Heart left ventricle (tissue), 13 donors: ENCODE data around the gene OR13D1.

Experiments used
- CTCF ChIP-seq, 12 donors: fragments of 200-600 bp; sonication (generic) in 4 of 12; IDR thresholded peaks; one replicate each; pipeline versions ENCODE4 v1.5.0 to v1.8.0; 2018 to 2022; ENCODE audit warnings: antibody characterized with exemption in 12 of 12, mild to moderate bottlenecking in 5 of 12
- POLR2A ChIP-seq, 2 donors: fragments of 450-650 bp; IDR thresholded peaks; one replicate each; pipeline ENCODE4 v1.6.1; 2017; ENCODE audit warnings: antibody characterized with exemption in 2 of 2, mild to moderate bottlenecking in 2 of 2, moderate library complexity in 2 of 2
- donor health status: ischemic (EF 13 %, LVEDD 7.1; RV severe dilation, severe dysfunction).
- donor health status: DM: no; HTN: yes; CAD: no.
- donor health status: DM: no; HTN: no; CAD: no.
- donor health status: ischemic (EF 25% LVEDD 6.9; RV normal size, moderate dysfunction).
- donor health status: ischemic (EF 25% LVEDD 5.7; RV mildly dilated, moderate dysfunction).
- donor health status: ischemic (EF 35%, LVEDD 5.7; RV mildly dilated, moderate dysfunction).
- donor health status: nonischemic (EF 11% LVEDD 7.7; RV severe dilation, severe dysfunction).
- donor health status: DM: yes; HTN: yes; CAD: no.
- donor health status: PGD.
- donor health status: ischemic (EF 29% LVEDD 5.4; RV normal size, mild dysfunction).
- donor health status: nonischemic (EF 23%, LVEDD 6.1; RV moderate dilation, normal function).

GRCh38 chr9:104743376-104743985 lies 49.2 kb downstream of the OR13D1 start:
- TF ChIP-seq CTCF (IDR thresholded peaks at IDR 0.05) (peak; percentile 48 to 81 (median 72)), POLR2A (IDR thresholded peaks at IDR 0.05) (no peak)
